K562 (cell line): ENCODE results near the gene TIMP1. TPM values are rescaled to one million over a fixed set of nuclear protein-coding genes. Genes with fewer than 3 reads are reported as not detected.

Experiments
- BHLHE40 ChIP-seq: IDR thresholded peaks from 2 replicates; pipeline ENCODE4 v1.6.1; 2011; ENCODE audit warnings: low read length, improper control_type of control experiment
- BRD4 ChIP-seq: fragments of 200-600 bp; sonication (generic); IDR thresholded peaks from 2 replicates; pipeline ENCODE4 v1.6.1; 2017; ENCODE audit warnings: inconsistent platforms
- CAMTA2 ChIP-seq: fragments of 250-450 bp; sonication (Bioruptor Pico); conservative IDR thresholded peaks from 2 replicates; pipeline ENCODE4 v1.5.1; 2022
- CBX5 ChIP-seq: IDR thresholded peaks from 2 replicates; pipeline ENCODE4 v1.6.1; 2014; ENCODE audit warnings: low read depth, borderline replicate concordance
- HOMEZ ChIP-seq: fragments of 250-450 bp; sonication (Bioruptor Pico); IDR thresholded peaks from 2 replicates; pipeline ENCODE4 v1.4.0; 2020; ENCODE audit warnings: mild to moderate bottlenecking, moderate library complexity
- JUND ChIP-seq, 2 experiments: IDR thresholded peaks; 2 replicates in 1 of 2; 3 replicates in 1 of 2; pipeline ENCODE4 v1.6.1; 2011; ENCODE audit warnings: borderline replicate concordance in 2 of 2, low read depth in 2 of 2, low read length in 2 of 2, improper control_type of control experiment in 1 of 2, missing biosample characterization in 1 of 2, missing genetic modification characterization in 1 of 2, missing genetic modification reagents in 1 of 2
- KLF13 ChIP-seq: fragments of 450-650 bp; IDR thresholded peaks from 2 replicates; pipeline ENCODE4 v1.6.1; 2016; ENCODE audit warnings: missing genetic modification characterization, low read depth, mild to moderate bottlenecking, missing compliant biosample characterization, moderate library complexity, borderline replicate concordance
- NFATC3 ChIP-seq: fragments of 450-650 bp; IDR thresholded peaks from 2 replicates; pipeline ENCODE4 v1.6.1; 2017; ENCODE audit warnings: mild to moderate bottlenecking
- NR2C2 ChIP-seq, 2 experiments: fragments of 200-800 bp in 1 of 2; sonication (Bioruptor generic) in 1 of 2; sonication (generic) in 1 of 2; formaldehyde crosslinking in 1 of 2; IDR thresholded peaks; 2 replicates each; pipeline versions ENCODE4 v1.6.1 to v1.8.0; 2016 to 2022; ENCODE audit warnings: mild to moderate bottlenecking in 1 of 2, missing compliant biosample characterization in 1 of 2, missing genetic modification characterization in 1 of 2, missing genetic modification reagents in 1 of 2
- PCBP1 ChIP-seq: fragments of 200-400 bp; formaldehyde crosslinking; IDR thresholded peaks from 2 replicates; pipeline ENCODE4 v1.6.1; 2018; ENCODE audit warnings: mild to moderate bottlenecking, low read depth, low read length; ENCODE audit not compliant: poor library complexity, severe bottlenecking
- PTTG1 ChIP-seq: fragments of 450-650 bp; IDR thresholded peaks from 2 replicates; pipeline ENCODE4 v1.6.1; 2016; ENCODE audit warnings: low read depth, mild to moderate bottlenecking, missing genetic modification characterization, missing compliant biosample characterization
- RBM17 ChIP-seq: fragments of 200-400 bp; formaldehyde crosslinking; IDR thresholded peaks from 2 replicates; pipeline ENCODE4 v1.6.1; 2017; ENCODE audit warnings: low read depth, mild to moderate bottlenecking, low read length, borderline replicate concordance
- SMARCC2 ChIP-seq: fragments of 450-650 bp; IDR thresholded peaks from 2 replicates; pipeline ENCODE4 v1.6.1; 2017; ENCODE audit warnings: antibody characterized with exemption, moderate library complexity, mild to moderate bottlenecking, low read depth
- SRSF1 ChIP-seq: fragments of 200-400 bp; formaldehyde crosslinking; IDR thresholded peaks from 2 replicates; pipeline ENCODE4 v1.6.1; 2017; ENCODE audit warnings: mild to moderate bottlenecking, low read depth, low read length, moderate library complexity
- THRA ChIP-seq: fragments of 450-650 bp; IDR thresholded peaks from 2 replicates; pipeline ENCODE4 v1.6.1; 2017; ENCODE audit warnings: mild to moderate bottlenecking, moderate library complexity
- U2AF2 ChIP-seq: fragments of 200-400 bp; formaldehyde crosslinking; optimal IDR thresholded peaks from 2 replicates; pipeline ENCODE3; 2017; ENCODE audit warnings: low read depth, mild to moderate bottlenecking, low read length
- ZNF263 ChIP-seq: sonication (generic); formaldehyde crosslinking; IDR thresholded peaks from 2 replicates; pipeline ENCODE4 v1.8.0; 2022; ENCODE audit warnings: mild to moderate bottlenecking, missing genetic modification reagents, borderline replicate concordance
- ZNF431 ChIP-seq: sonication (generic); formaldehyde crosslinking; IDR thresholded peaks from 2 replicates; pipeline ENCODE4 v1.8.0; 2022; ENCODE audit warnings: mild to moderate bottlenecking, missing genetic modification reagents
- ZNF668 ChIP-seq: fragments of 250-450 bp; sonication (Bioruptor Pico); IDR thresholded peaks from 2 replicates; pipeline ENCODE4 v1.8.0; 2022; ENCODE audit warnings: mild to moderate bottlenecking, inconsistent platforms
- polyA plus RNA-seq, 8 experiments: library from polyadenylated mRNA; depleted of rRNA in 4 of 8; stranded (reverse) in 5 of 8; unstranded in 3 of 8; fragments of >200 nt; fragmentation: Nextera tagmentation in 2 of 8; fragmentation: Illumina TruSeq in 1 of 8; extraction: Ambion mirVana in 2 of 8; extraction: Trizol in 1 of 8; gene quantifications; 2 replicates each; pipeline versions ENCODE4 v1.2.1 to v1.2.3, GENCODE V29; 2011 to 2014; ENCODE audit warnings: inconsistent platforms in 1 of 8, missing spikeins in 1 of 8
- total RNA-seq, 7 experiments: library from RNA; depleted of rRNA in 6 of 7; stranded (reverse); fragments of >200 nt in 6 of 7; fragmentation: Illumina TruSeq in 2 of 7; extraction: Trizol in 2 of 7; gene quantifications; 2 replicates each; pipeline versions ENCODE4 v1.2.1 to v1.2.3, GENCODE V29; 2011 to 2021; ENCODE audit warnings: low replicate concordance in 1 of 7
- TF ChIP-seq, protein P1 (sequence below): fragments of 150-350 bp; conservative IDR thresholded peaks from 2 replicates; pipeline ENCODE4 v1.6.1; 2014; ENCODE audit warnings: low read length
- TF ChIP-seq, protein P2 (sequence below): fragments of 450-650 bp; formaldehyde crosslinking; IDR thresholded peaks from 2 replicates; pipeline ENCODE4 v1.4.0; 2020; ENCODE audit warnings: mild to moderate bottlenecking

TIMP1 gene
- total and polyA plus RNA-seq, 9 of the 15 experiments (the other 6 are each of a cell fraction or from before 2014, with no cell fraction given) = 115 to 699 (median 273) TPM

DNA sequence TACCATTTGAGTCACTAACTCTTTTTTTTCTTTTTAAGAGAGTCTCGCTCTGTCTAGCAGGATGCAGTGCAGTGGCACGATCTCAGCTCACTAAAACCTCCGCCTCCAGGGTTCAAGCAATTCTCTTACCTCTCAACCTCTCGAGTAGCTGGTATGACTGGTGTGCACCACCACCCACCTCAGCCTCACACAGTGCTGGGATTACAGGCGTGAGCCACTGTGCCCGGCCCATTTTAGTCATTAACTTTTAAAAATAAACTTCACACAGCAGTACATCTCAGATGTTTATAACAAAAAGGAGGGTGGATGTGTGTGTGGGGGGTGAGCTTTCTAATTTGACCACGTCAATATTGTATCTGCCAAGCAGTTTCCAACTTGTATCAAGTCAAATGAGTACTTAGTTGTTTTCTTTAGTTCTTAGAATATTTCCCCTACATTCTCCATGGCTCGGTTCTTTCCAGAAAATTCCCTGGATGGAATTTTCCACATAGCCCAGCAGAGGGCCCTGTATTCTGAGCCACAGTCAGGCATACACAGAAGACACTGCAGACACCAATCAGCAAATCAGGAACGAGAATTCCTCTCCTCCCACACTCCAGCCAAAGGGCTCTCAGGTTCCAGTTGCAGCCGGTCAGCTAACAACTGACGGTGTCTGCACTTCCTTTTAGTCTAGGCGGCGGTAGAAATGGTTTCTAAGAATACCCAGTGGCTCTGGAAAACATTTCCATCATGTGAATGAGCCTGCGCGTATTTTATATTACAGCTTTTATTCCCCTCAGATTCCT lies 41.3 kb upstream of the TIMP1 start (continued):
- TF ChIP-seq KLF13 (tag) (no peak), NR2C2 (CRISPR knock-in tag; IDR thresholded peaks at IDR 0.05) (no peak), NR2C2 (tag; IDR thresholded peaks at IDR 0.05) (no peak), SRSF1 (no peak), THRA (no peak), BRD4 (no peak), CAMTA2 (CRISPR knock-in tag) (no peak), PTTG1 (tag) (no peak), NFATC3 (no peak), SMARCC2 (no peak), CBX5 (no peak), ZNF668 (CRISPR knock-in tag) (no peak), BHLHE40 (no peak), HOMEZ (CRISPR knock-in tag) (no peak), PCBP1 (no peak), JUND (IDR thresholded peaks at IDR 0.05; ENCODE audit: borderline replicate concordance, low read depth, low read length) (peak; percentile 33; the same call in 1 of the 2 replicates), JUND (tag; IDR thresholded peaks at IDR 0.05; ENCODE audit: borderline replicate concordance, low read depth, low read length) (peak; percentile 46; the same call in 1 of the 3 replicates), RBM17 (no peak), ZNF263 (CRISPR knock-in tag) (no peak), ZNF431 (no peak), U2AF2 (no peak)
- TF ChIP-seq, protein P1, sequence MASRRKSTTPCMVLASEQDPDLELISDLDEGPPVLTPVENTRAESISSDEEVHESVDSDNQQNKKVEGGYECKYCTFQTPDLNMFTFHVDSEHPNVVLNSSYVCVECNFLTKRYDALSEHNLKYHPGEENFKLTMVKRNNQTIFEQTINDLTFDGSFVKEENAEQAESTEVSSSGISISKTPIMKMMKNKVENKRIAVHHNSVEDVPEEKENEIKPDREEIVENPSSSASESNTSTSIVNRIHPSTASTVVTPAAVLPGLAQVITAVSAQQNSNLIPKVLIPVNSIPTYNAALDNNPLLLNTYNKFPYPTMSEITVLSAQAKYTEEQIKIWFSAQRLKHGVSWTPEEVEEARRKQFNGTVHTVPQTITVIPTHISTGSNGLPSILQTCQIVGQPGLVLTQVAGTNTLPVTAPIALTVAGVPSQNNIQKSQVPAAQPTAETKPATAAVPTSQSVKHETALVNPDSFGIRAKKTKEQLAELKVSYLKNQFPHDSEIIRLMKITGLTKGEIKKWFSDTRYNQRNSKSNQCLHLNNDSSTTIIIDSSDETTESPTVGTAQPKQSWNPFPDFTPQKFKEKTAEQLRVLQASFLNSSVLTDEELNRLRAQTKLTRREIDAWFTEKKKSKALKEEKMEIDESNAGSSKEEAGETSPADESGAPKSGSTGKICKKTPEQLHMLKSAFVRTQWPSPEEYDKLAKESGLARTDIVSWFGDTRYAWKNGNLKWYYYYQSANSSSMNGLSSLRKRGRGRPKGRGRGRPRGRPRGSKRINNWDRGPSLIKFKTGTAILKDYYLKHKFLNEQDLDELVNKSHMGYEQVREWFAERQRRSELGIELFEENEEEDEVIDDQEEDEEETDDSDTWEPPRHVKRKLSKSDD = no peak
- TF ChIP-seq, protein P2, sequence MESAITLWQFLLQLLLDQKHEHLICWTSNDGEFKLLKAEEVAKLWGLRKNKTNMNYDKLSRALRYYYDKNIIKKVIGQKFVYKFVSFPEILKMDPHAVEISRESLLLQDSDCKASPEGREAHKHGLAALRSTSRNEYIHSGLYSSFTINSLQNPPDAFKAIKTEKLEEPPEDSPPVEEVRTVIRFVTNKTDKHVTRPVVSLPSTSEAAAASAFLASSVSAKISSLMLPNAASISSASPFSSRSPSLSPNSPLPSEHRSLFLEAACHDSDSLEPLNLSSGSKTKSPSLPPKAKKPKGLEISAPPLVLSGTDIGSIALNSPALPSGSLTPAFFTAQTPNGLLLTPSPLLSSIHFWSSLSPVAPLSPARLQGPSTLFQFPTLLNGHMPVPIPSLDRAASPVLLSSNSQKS = no peak
